ENCODE data around the gene ALDH1A2.
"Not testable (repeated sequence)": the region's sequence is repeated elsewhere in the genome, so short reads cannot be mapped to it uniquely, and the experiment has no call there.

ALDH1A2 gene

DNA sequence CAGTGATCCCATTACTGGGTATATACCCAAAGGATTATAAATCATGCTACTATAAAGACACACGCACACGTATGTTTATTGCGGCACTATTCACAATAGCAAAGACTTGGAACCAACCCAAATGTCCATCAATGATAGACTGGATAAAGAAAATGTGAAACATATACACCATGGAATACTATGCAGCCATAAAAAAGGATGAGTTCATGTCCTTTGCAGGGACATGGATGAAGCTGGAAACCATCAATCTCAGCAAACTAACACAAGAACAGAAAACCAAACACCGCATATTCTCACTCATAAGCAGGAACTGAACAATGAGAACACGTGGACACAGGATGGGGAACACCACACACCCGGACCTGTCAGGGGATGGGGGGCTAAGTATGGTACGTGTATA, 20.1 kb downstream of the ALDH1A2 start:
- not testable (repeated sequence) for H3K9me3 ChIP-seq (ENCODE audit: control insufficient read depth in 1 of 2, low read length in 2 of 2); H3K9ac ChIP-seq (ENCODE audit: low read depth in 1 of 2, low read length in 2 of 2); H3K4me3 ChIP-seq (ENCODE audit: low read depth in 1 of 2, low read length in 2 of 2); H3K27ac ChIP-seq (ENCODE audit: low read depth, low read length); H3K27me3 ChIP-seq (ENCODE audit: control insufficient read depth in 1 of 2, insufficient read depth in 2 of 2, low read length in 2 of 2); H3K36me3 ChIP-seq (ENCODE audit: control insufficient read depth in 1 of 2, insufficient read depth in 2 of 2, low read length in 2 of 2)
- H3K4me1 ChIP-seq (ENCODE audit: control insufficient read depth in 1 of 2, insufficient read depth in 2 of 2, low read length in 2 of 2), result peaks cover 0 to 13% of the 10 kb centered on the region in 2 donors

DNA sequence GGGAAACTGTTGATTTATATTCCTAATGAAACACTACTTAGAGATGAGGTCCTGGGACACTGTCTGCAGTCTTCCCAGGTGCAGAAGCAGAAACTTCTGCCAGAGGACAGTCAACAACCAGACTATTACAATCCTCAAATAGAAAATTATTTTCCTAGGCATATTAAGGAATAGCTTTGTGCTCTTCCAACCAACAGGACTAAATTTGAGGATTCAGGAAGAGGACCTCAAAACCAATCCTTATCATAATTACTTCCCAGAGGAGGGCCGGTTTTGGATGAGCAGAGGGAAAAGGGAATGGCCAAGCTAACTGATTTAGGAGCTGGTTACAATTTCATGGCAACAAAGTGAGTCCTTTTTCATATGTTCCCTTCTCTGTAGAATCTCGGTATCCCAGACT, 21.0 kb downstream of the ALDH1A2 start:
- H3K36me3 ChIP-seq (ENCODE audit: control insufficient read depth in 1 of 2, insufficient read depth in 2 of 2, low read length in 2 of 2), result no peaks in the 10 kb centered on the region

GRCh38 chr15:58043192-58043903, 22.2 kb downstream of the ALDH1A2 start:
- no peaks in the 10 kb centered on the region for H3K36me3 ChIP-seq (ENCODE audit: control insufficient read depth in 1 of 2, insufficient read depth in 2 of 2, low read length in 2 of 2)
- H3K9ac ChIP-seq (ENCODE audit: low read depth in 1 of 2, low read length in 2 of 2), result no peak overlapping the region
- no peaks in the 10 kb centered on the region for H3K27me3 ChIP-seq (ENCODE audit: control insufficient read depth in 1 of 2, insufficient read depth in 2 of 2, low read length in 2 of 2)
- no peaks in the 10 kb centered on the region for H3K9me3 ChIP-seq (ENCODE audit: control insufficient read depth in 1 of 2, low read length in 2 of 2)
- no peak overlapping the region for H3K4me3 ChIP-seq (ENCODE audit: low read depth in 1 of 2, low read length in 2 of 2)
- no peak overlapping the region for H3K27ac ChIP-seq (ENCODE audit: low read depth, low read length)
- peaks cover 7 to 22% of the 10 kb centered on the region in 2 donors for H3K4me1 ChIP-seq (ENCODE audit: control insufficient read depth in 1 of 2, insufficient read depth in 2 of 2, low read length in 2 of 2)

More for the DNA sequence above, 21.0 kb downstream of the ALDH1A2 start:
- H3K4me3 ChIP-seq (ENCODE audit: low read depth in 1 of 2, low read length in 2 of 2), result no peak overlapping the region
- peaks cover 0 to 13% of the 10 kb centered on the region in 2 donors for H3K4me1 ChIP-seq (ENCODE audit: control insufficient read depth in 1 of 2, insufficient read depth in 2 of 2, low read length in 2 of 2)
- H3K9ac ChIP-seq (ENCODE audit: low read depth in 1 of 2, low read length in 2 of 2), result no peak overlapping the region
- H3K9me3 ChIP-seq (ENCODE audit: control insufficient read depth in 1 of 2, low read length in 2 of 2), result no peaks in the 10 kb centered on the region
- H3K27me3 ChIP-seq (ENCODE audit: control insufficient read depth in 1 of 2, insufficient read depth in 2 of 2, low read length in 2 of 2), result peaks cover 0 to 2% of the 10 kb centered on the region in 2 donors
- H3K27ac ChIP-seq (ENCODE audit: low read depth, low read length), result no peak overlapping the region

DNA sequence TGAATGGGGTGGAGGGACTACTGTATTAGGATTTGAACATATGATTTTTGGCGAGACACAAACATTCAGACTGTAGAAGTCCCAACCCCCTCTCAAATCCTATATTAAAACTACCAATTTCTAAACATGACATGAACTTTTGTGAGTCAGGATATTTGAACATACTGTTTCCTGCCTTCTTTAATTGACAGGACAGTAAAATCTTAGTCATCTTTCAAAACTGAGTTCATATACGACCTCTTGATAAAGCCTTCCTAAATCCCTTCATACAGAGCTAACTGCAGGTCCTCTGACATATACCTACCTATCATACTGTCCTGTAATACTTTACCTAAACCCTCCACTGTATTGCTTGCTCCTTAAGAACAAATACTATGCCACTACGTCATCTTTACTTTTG, 23.5 kb downstream of the ALDH1A2 start:
- H3K9ac ChIP-seq (ENCODE audit: low read depth in 1 of 2, low read length in 2 of 2), result no peak overlapping the region
- H3K9me3 ChIP-seq (ENCODE audit: control insufficient read depth in 1 of 2, low read length in 2 of 2), result no peaks in the 10 kb centered on the region
- H3K4me3 ChIP-seq (ENCODE audit: low read depth in 1 of 2, low read length in 2 of 2), result no peak overlapping the region
- no peak overlapping the region for H3K27ac ChIP-seq (ENCODE audit: low read depth, low read length)
- H3K36me3 ChIP-seq (ENCODE audit: control insufficient read depth in 1 of 2, insufficient read depth in 2 of 2, low read length in 2 of 2), result no peaks in the 10 kb centered on the region
- no peaks in the 10 kb centered on the region for H3K27me3 ChIP-seq (ENCODE audit: control insufficient read depth in 1 of 2, insufficient read depth in 2 of 2, low read length in 2 of 2)
- peaks cover 13 to 28% of the 10 kb centered on the region in 2 donors for H3K4me1 ChIP-seq (ENCODE audit: control insufficient read depth in 1 of 2, insufficient read depth in 2 of 2, low read length in 2 of 2)

GRCh38 chr15:58040150-58040549, 25.4 kb downstream of the ALDH1A2 start:
- Histone ChIP-seq H3K9ac (ENCODE audit: low read depth in 1 of 2, low read length in 2 of 2) (no peak overlapping the region), H3K4me1 (ENCODE audit: control insufficient read depth in 1 of 2, insufficient read depth in 2 of 2, low read length in 2 of 2) (peaks cover 13 to 15% of the 10 kb centered on the region in 2 donors), H3K36me3 (ENCODE audit: control insufficient read depth in 1 of 2, insufficient read depth in 2 of 2, low read length in 2 of 2) (no peaks in the 10 kb centered on the region), H3K4me3 (ENCODE audit: low read depth in 1 of 2, low read length in 2 of 2) (no peak overlapping the region), H3K9me3 (ENCODE audit: control insufficient read depth in 1 of 2, low read length in 2 of 2) (no peaks in the 10 kb centered on the region), H3K27ac (ENCODE audit: low read depth, low read length) (no peak overlapping the region), H3K27me3 (ENCODE audit: control insufficient read depth in 1 of 2, insufficient read depth in 2 of 2, low read length in 2 of 2) (no peaks in the 10 kb centered on the region)

DNA sequence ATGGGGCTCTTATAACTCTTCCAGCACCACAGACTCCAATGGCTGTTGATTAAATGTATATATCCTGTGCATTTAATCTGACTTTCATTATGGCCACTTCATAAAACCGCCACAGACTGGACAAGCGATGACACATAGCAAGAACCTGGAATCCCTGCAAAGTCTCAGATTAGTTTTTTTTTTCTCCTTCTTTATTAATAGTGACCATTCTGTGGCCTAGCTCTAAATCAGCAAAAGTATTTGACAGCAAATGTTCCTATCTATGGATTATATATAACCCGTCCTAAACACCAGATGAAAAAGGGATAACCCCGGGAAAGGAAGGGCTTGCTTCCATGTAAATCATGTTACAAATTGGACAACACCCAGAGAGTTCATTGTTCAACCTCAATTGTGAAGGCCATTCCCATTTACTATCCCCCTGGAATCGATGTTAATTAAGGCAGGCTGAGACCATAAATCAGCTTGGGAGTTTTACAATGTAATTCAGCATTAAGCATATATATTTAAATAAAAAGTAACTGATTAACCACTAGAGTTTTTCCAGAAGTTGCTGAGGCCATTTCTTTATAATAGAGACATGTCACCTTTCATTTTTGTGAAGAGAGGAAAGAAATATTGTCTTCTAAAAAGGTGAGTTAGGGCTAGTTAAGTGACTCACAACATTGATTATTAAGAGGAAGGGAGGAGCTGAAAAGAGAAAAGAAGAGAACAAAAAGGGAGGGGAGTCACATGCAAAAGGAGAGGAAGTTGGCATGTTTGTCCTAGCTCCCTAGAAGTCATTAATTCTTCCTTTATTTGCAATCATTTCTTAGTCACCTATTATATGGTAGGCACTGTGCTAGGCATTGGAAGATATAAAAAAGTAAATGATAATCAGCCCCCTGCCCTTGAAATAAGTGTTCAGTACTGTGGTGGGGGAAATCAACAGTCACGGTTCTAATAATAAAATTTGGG, 26.2 kb downstream of the ALDH1A2 start:
- H3K27me3 ChIP-seq (ENCODE audit: control insufficient read depth in 1 of 2, insufficient read depth in 2 of 2, low read length in 2 of 2), result no peaks in the 10 kb centered on the region
- H3K27ac ChIP-seq (ENCODE audit: low read depth, low read length), result no peak overlapping the region
- H3K4me3 ChIP-seq (ENCODE audit: low read depth in 1 of 2, low read length in 2 of 2), result peak overlapping the region in 1 of 2 donors; percentile 12
- peaks cover 13 to 15% of the 10 kb centered on the region in 2 donors for H3K4me1 ChIP-seq (ENCODE audit: control insufficient read depth in 1 of 2, insufficient read depth in 2 of 2, low read length in 2 of 2)
- no peaks in the 10 kb centered on the region for H3K36me3 ChIP-seq (ENCODE audit: control insufficient read depth in 1 of 2, insufficient read depth in 2 of 2, low read length in 2 of 2)
- H3K9me3 ChIP-seq (ENCODE audit: control insufficient read depth in 1 of 2, low read length in 2 of 2), result no peaks in the 10 kb centered on the region
- H3K9ac ChIP-seq (ENCODE audit: low read depth in 1 of 2, low read length in 2 of 2), result no peak overlapping the region

DNA sequence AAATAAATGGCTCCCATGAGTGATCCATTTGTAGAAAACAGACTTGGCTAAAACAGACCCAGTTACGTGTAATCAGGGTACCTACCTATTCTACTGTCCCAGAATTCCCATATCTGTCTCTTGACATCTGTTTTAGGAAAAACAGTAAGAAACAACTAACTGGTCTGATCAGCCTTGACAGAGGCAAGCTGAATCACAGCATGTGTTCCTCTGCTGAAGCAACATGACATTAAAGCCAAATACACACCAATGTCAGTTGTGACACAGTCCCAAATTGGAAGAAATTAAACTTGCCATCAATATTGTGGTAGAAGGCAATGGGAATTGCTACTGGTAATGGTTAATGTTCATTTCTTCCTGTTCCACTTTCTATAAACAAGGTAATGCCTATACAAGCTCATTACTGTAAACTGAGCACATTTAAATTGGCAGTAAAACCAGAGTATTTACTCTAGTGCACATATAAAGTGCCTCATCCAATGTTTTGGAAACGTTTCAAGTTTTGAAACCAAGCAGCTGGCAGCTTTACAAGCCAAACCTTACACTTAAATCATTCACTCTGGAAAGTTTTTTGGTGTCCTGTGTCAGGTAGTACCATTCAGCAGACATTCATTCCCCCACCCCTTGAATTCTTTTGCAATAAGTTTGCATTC, 27.0 kb downstream of the ALDH1A2 start:
- Histone ChIP-seq H3K4me1 (ENCODE audit: control insufficient read depth in 1 of 2, insufficient read depth in 2 of 2, low read length in 2 of 2) (peaks cover 13 to 15% of the 10 kb centered on the region in 2 donors), H3K36me3 (ENCODE audit: control insufficient read depth in 1 of 2, insufficient read depth in 2 of 2, low read length in 2 of 2) (no peaks in the 10 kb centered on the region), H3K9ac (ENCODE audit: low read depth in 1 of 2, low read length in 2 of 2) (no peak overlapping the region), H3K27me3 (ENCODE audit: control insufficient read depth in 1 of 2, insufficient read depth in 2 of 2, low read length in 2 of 2) (no peaks in the 10 kb centered on the region), H3K9me3 (ENCODE audit: control insufficient read depth in 1 of 2, low read length in 2 of 2) (no peaks in the 10 kb centered on the region), H3K4me3 (ENCODE audit: low read depth in 1 of 2, low read length in 2 of 2) (peak overlapping the region in 1 of 2 donors; percentile 12), H3K27ac (ENCODE audit: low read depth, low read length) (no peak overlapping the region)

DNA sequence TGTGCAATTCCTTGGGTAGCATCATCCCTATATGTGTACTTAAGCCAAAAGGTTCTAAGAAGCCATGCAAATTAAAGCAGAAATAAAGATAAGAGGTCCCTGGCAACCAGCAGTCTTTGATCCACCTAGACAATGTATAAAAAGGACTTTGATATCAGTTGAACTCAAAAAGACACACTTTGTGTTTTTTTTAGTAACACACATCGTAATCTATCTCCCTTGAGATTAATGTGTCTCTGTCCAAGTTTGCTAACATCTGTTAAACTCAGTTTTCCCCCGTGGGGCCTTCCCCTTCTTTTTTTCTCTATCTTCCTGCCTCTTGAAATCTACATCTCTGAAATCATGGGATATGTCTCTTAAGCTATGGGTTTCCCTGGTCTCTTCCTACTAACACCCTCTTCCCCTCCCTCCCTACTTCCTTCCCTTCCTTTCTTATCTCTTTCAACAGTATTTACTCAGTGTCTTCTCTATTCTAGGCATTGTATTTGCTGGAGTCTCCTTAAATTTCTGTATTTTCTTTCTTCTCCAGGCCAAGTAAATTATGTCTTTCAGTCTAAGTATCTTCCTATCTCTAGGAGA, 27.7 kb downstream of the ALDH1A2 start:
- peaks cover 13 to 15% of the 10 kb centered on the region in 2 donors for H3K4me1 ChIP-seq (ENCODE audit: control insufficient read depth in 1 of 2, insufficient read depth in 2 of 2, low read length in 2 of 2)
- H3K4me3 ChIP-seq (ENCODE audit: low read depth in 1 of 2, low read length in 2 of 2), result no peak overlapping the region
- H3K9me3 ChIP-seq (ENCODE audit: control insufficient read depth in 1 of 2, low read length in 2 of 2), result no peaks in the 10 kb centered on the region
- H3K27ac ChIP-seq (ENCODE audit: low read depth, low read length), result no peak overlapping the region
- no peaks in the 10 kb centered on the region for H3K36me3 ChIP-seq (ENCODE audit: control insufficient read depth in 1 of 2, insufficient read depth in 2 of 2, low read length in 2 of 2)
- H3K9ac ChIP-seq (ENCODE audit: low read depth in 1 of 2, low read length in 2 of 2), result no peak overlapping the region
- no peaks in the 10 kb centered on the region for H3K27me3 ChIP-seq (ENCODE audit: control insufficient read depth in 1 of 2, insufficient read depth in 2 of 2, low read length in 2 of 2)

GRCh38 chr15:58036579-58036978, 28.9 kb downstream of the ALDH1A2 start:
- Histone ChIP-seq H3K4me3 (ENCODE audit: low read depth in 1 of 2, low read length in 2 of 2) (no peak overlapping the region), H3K4me1 (ENCODE audit: control insufficient read depth in 1 of 2, insufficient read depth in 2 of 2, low read length in 2 of 2) (peaks cover 13 to 15% of the 10 kb centered on the region in 2 donors), H3K36me3 (ENCODE audit: control insufficient read depth in 1 of 2, insufficient read depth in 2 of 2, low read length in 2 of 2) (no peaks in the 10 kb centered on the region), H3K9me3 (ENCODE audit: control insufficient read depth in 1 of 2, low read length in 2 of 2) (no peaks in the 10 kb centered on the region), H3K9ac (ENCODE audit: low read depth in 1 of 2, low read length in 2 of 2) (no peak overlapping the region), H3K27ac (ENCODE audit: low read depth, low read length) (no peak overlapping the region), H3K27me3 (ENCODE audit: control insufficient read depth in 1 of 2, insufficient read depth in 2 of 2, low read length in 2 of 2) (no peaks in the 10 kb centered on the region)
